ENCODE measurements around the gene STPG2. TPM values are rescaled to one million over a fixed set of nuclear protein-coding genes. Genes with fewer than 3 reads are reported as not detected.
"Not testable (repeated sequence)": the region's sequence is repeated elsewhere in the genome, so short reads cannot be mapped to it uniquely, and the experiment has no call there.

STPG2 gene
- total RNA-seq, 1 donor from 2014 or later = 1.1 TPM

DNA sequence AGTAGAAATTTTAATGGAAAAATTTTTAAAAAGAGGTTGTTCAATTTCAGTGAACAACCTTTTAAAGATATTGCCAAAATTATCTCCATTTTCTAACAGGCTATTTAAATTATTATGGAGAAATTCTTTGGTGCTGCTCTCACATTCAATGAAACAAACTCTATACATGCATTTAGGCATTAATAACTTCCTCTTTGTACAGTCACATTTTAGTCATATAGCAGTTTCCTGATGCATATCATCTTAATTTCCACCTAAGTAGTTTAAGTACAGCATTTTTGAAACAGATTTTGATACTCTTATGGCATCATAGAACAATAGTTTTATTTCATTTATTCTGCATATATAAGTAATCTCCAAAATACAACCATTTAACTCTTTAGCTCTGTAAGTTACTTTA is 500.1 kb downstream of the STPG2 start:
- no peak overlapping the region for H3K4me3 Mint-ChIP-seq (ENCODE audit: low read depth)
- H3K27me3 Mint-ChIP-seq = no peaks in the 10 kb centered on the region
- no peak for DNase-seq (ENCODE audit: low spot score, unreplicated experiment)
- peaks cover 4% of the 10 kb centered on the region for H3K4me1 Mint-ChIP-seq (ENCODE audit: low read depth)
- H3K36me3 Mint-ChIP-seq (ENCODE audit: insufficient read depth) = no peaks in the 10 kb centered on the region
- no peaks in the 10 kb centered on the region for H3K9me3 Mint-ChIP-seq (ENCODE audit: low read depth)
- no peak overlapping the region for H3K27ac Mint-ChIP-seq
- TF ChIP-seq CTCF (IDR thresholded peaks at IDR 0.05; ENCODE audit: unreplicated experiment) = no peak

- Mint-ChIP-seq H3K36me3 (ENCODE audit: insufficient read depth) (no peaks in the 10 kb centered on the region), H3K27me3 (no peaks in the 10 kb centered on the region), H3K27ac (no peak overlapping the region), H3K4me1 (ENCODE audit: low read depth) (peaks cover 4% of the 10 kb centered on the region), H3K9me3 (ENCODE audit: low read depth) (no peaks in the 10 kb centered on the region), H3K4me3 (ENCODE audit: low read depth) (no peak overlapping the region)
- no peak for TF ChIP-seq CTCF (IDR thresholded peaks at IDR 0.05; ENCODE audit: unreplicated experiment)
- DNase-seq (ENCODE audit: low spot score, unreplicated experiment) = no peak
These were observed 503.3 kb downstream of the STPG2 start for GRCh38 chr4:97639961-97640360.

DNA sequence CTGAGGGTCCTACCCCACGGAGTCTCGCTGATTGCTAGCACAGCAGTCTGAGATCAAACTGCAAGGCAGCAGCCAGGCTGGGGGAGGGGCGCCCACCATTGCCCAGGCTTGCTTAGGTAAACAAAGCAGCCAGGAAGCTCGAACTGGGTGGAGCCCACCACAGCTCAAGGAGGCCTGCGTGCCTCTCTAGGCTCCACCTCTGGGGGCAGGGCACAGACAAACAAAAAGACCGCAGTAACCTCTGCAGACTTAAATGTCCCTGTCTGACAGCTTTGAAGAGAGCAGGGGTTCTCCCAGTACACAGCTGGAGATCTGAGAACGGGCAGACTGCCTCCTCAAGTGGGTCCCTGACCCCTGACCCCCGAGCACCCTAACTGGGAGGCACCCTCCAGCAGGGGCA is 509.4 kb downstream of the STPG2 start:
- peak overlapping the region; percentile 71 for H3K4me3 Mint-ChIP-seq (ENCODE audit: low read depth)
- H3K36me3 Mint-ChIP-seq (ENCODE audit: insufficient read depth); H3K27me3 Mint-ChIP-seq; H3K4me1 Mint-ChIP-seq (ENCODE audit: low read depth); DNase-seq (ENCODE audit: low spot score, unreplicated experiment); H3K9me3 Mint-ChIP-seq (ENCODE audit: low read depth): not testable (repeated sequence)
- peak overlapping the region; percentile 86 for H3K27ac Mint-ChIP-seq

- Mint-ChIP-seq H3K27me3 (no peaks in the 10 kb centered on the region), H3K36me3 (ENCODE audit: insufficient read depth) (peaks cover 2% of the 10 kb centered on the region), H3K4me1 (ENCODE audit: low read depth) (peaks cover 6% of the 10 kb centered on the region), H3K4me3 (ENCODE audit: low read depth) (no peak overlapping the region), H3K9me3 (ENCODE audit: low read depth) (peaks cover 14% of the 10 kb centered on the region), H3K27ac (no peak overlapping the region)
- TF ChIP-seq CTCF (IDR thresholded peaks at IDR 0.05; ENCODE audit: unreplicated experiment) = no peak
- DNase-seq (ENCODE audit: low spot score, unreplicated experiment) = no peak
These were observed 515.5 kb downstream of the STPG2 start for GRCh38 chr4:97627750-97628149.

GRCh38 chr4:97624204-97624603 is 519.1 kb downstream of the STPG2 start:
- no peak overlapping the region for H3K27ac Mint-ChIP-seq
- H3K4me1 Mint-ChIP-seq (ENCODE audit: low read depth) = no peaks in the 10 kb centered on the region
- no peak overlapping the region for H3K4me3 Mint-ChIP-seq (ENCODE audit: low read depth)
- H3K9me3 Mint-ChIP-seq (ENCODE audit: low read depth) = peaks cover 14% of the 10 kb centered on the region
- DNase-seq (ENCODE audit: low spot score, unreplicated experiment) = no peak
- peaks cover 1% of the 10 kb centered on the region for H3K36me3 Mint-ChIP-seq (ENCODE audit: insufficient read depth)
- TF ChIP-seq CTCF (IDR thresholded peaks at IDR 0.05; ENCODE audit: unreplicated experiment) = no peak
- no peaks in the 10 kb centered on the region for H3K27me3 Mint-ChIP-seq

DNA sequence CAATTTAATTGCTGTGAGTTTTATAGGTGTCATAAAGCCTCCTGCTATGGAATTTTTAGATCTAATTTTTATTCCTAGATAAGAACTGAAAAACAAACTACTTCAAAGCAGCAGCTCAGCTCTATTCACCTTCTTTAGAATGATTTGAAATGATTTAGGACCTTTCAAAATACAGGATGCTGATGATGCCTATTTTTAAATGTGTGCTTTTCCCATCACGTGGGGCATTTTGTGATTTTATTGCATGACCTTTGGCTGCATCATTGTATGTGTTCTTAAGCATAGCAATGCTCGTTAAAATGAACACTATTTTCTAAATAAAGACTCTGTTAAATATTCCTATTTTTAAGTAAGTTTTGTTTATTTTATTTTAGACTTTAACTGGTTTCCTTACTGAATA is 537.3 kb downstream of the STPG2 start:
- TF ChIP-seq CTCF (IDR thresholded peaks at IDR 0.05; ENCODE audit: unreplicated experiment) = no peak
- H3K27ac Mint-ChIP-seq = no peak overlapping the region
- peaks cover 2% of the 10 kb centered on the region for H3K4me1 Mint-ChIP-seq (ENCODE audit: low read depth)
- no peak overlapping the region for H3K4me3 Mint-ChIP-seq (ENCODE audit: low read depth)
- no peak for DNase-seq (ENCODE audit: low spot score, unreplicated experiment)
- no peaks in the 10 kb centered on the region for H3K36me3 Mint-ChIP-seq (ENCODE audit: insufficient read depth)
- H3K9me3 Mint-ChIP-seq (ENCODE audit: low read depth) = no peaks in the 10 kb centered on the region
- peaks cover 2% of the 10 kb centered on the region for H3K27me3 Mint-ChIP-seq

All from progenitor cell of endocrine pancreas (in vitro differentiated cells).